Measurements from ENCODE around the gene NLN. TPM values are rescaled to one million over a fixed set of nuclear protein-coding genes. Genes with fewer than 3 reads are reported as not detected.

Gene NLN
- total and polyA plus RNA-seq, 2 of the 4 experiments (the other 2 are of a cell fraction): 19.1 to 37.1 TPM

DNA sequence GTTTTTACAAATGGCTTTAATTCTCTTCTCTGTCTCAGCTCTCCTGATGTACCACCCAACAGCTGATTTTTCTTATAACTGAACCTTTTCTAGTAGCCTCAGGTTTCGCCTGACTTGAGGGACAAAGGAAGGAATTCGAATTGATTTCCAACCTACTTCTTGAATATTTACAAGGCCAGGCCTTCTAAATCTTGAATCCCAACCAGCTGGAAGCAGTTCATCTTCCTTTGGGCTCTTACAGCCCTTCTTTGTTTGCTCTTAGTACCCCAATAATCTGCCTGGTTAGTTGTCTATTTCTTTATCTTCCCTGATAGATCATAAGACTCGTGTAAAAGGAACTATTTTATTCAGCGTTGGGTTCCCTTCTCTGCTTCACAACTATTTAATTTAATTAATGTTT is 95.9 kb downstream of the NLN start:
- H4K91ac ChIP-seq (ENCODE audit: insufficient read depth, low read depth, low read length): no peak overlapping the region
- in situ Hi-C loops (cut with MboI; ENCODE audit: low sequenced_read_pairs) (no loop called here), intact Hi-C loops (cut with micrococcal nuclease) (no loop called here), dilution Hi-C loops (cut with HindIII; ENCODE audit: low sequenced_read_pairs, unreplicated experiment) (no loop called here)
- no peak for DNase-seq
- peaks cover 9% of the 10 kb centered on the region; the same call in 1 of the 2 replicates for H3K36me3 ChIP-seq (ENCODE audit: control insufficient read depth, insufficient read depth, low read length)
- no peak overlapping the region for H3K56ac ChIP-seq (ENCODE audit: extremely low read depth, insufficient read depth, low read length)
- no peak overlapping the region for H3K23ac ChIP-seq (ENCODE audit: low read depth, low read length)
- H3K27ac ChIP-seq (ENCODE audit: insufficient read depth, low read length): no peak overlapping the region
- no peak overlapping the region for H2AFZ ChIP-seq (replicated peaks; ENCODE audit: low read length, poor library complexity)
- H2AK9ac ChIP-seq (replicated peaks; ENCODE audit: low read depth, low read length, poor library complexity): no peak overlapping the region
- peaks cover 3% of the 10 kb centered on the region; the same call in 1 of the 2 replicates for H3K4me1 ChIP-seq (ENCODE audit: control insufficient read depth, insufficient read depth, low read length)
- H4K5ac ChIP-seq (ENCODE audit: low read depth, low read length): no peak overlapping the region
- ATAC-seq (ENCODE audit: low read depth): no peak
- H2BK15ac ChIP-seq (ENCODE audit: low read depth, low read length): no peak overlapping the region
- BruUV-seq (replicated peaks): no TSS peak
- no peak overlapping the region for H3K14ac ChIP-seq (replicated peaks; ENCODE audit: low read depth, low read length)
- H2AK5ac ChIP-seq (ENCODE audit: low read depth, low read length): no peak overlapping the region
- no peak overlapping the region for H2BK120ac ChIP-seq (ENCODE audit: low read depth, low read length)
- no peaks in the 10 kb centered on the region for H3K27me3 ChIP-seq (ENCODE audit: control insufficient read depth, insufficient read depth, low read length)
- WGBS, 2 experiments (ENCODE audit: extremely low coverage in 2 of 2, insufficient read length in 1 of 2): 80% methylated on average over 1 of the region's 4 CpGs; no CpG with 5 or more reads in 1 of the 2 experiments
- H2BK20ac ChIP-seq (ENCODE audit: low read depth, low read length): no peak overlapping the region
- H3K9me3 ChIP-seq (ENCODE audit: control insufficient read depth, insufficient read depth, low read length): no peaks in the 10 kb centered on the region
- H3K4me3 ChIP-seq (ENCODE audit: insufficient read depth, low read depth, low read length): no peak overlapping the region
- H2BK5ac ChIP-seq (ENCODE audit: low read depth, low read length, poor library complexity, severe bottlenecking): no peak overlapping the region
- no peaks in the 10 kb centered on the region for H4K20me1 ChIP-seq (ENCODE audit: insufficient read depth, low read length)
- no peak overlapping the region for H3K9ac ChIP-seq (ENCODE audit: low read depth, low read length)
- CTCF ChIA-PET: interaction anchor here (0.7 to 1.3 kb wide), 2 partner anchors 9 to 111 kb away, joined by 3 to 4 read pairs; no protein-coding TSS in a partner anchor
- TF ChIP-seq MXI1 (IDR thresholded peaks at IDR 0.05; ENCODE audit: borderline replicate concordance, low read depth, low read length) (no peak), MAFK (IDR thresholded peaks at IDR 0.05; ENCODE audit: low read depth, low read length) (no peak), RFX5 (IDR thresholded peaks at IDR 0.05; ENCODE audit: low read depth, low read length) (no peak), CHD1 (IDR thresholded peaks at IDR 0.05; ENCODE audit: low read depth, low read length) (no peak), RCOR1 (IDR thresholded peaks at IDR 0.05; ENCODE audit: insufficient replicate concordance, low read length) (no peak), RAD21 (IDR thresholded peaks at IDR 0.05; ENCODE audit: low read length) (no peak), MAZ (IDR thresholded peaks at IDR 0.05; ENCODE audit: borderline replicate concordance, low read depth, low read length) (no peak)
- TF ChIP-seq, protein P1, sequence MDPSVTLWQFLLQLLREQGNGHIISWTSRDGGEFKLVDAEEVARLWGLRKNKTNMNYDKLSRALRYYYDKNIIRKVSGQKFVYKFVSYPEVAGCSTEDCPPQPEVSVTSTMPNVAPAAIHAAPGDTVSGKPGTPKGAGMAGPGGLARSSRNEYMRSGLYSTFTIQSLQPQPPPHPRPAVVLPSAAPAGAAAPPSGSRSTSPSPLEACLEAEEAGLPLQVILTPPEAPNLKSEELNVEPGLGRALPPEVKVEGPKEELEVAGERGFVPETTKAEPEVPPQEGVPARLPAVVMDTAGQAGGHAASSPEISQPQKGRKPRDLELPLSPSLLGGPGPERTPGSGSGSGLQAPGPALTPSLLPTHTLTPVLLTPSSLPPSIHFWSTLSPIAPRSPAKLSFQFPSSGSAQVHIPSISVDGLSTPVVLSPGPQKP (IDR thresholded peaks at IDR 0.05; ENCODE audit: borderline replicate concordance, low read depth, low read length): no peak
- TF ChIP-seq, protein P2, sequence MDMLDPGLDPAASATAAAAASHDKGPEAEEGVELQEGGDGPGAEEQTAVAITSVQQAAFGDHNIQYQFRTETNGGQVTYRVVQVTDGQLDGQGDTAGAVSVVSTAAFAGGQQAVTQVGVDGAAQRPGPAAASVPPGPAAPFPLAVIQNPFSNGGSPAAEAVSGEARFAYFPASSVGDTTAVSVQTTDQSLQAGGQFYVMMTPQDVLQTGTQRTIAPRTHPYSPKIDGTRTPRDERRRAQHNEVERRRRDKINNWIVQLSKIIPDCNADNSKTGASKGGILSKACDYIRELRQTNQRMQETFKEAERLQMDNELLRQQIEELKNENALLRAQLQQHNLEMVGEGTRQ (IDR thresholded peaks at IDR 0.05; ENCODE audit: low read depth, low read length): no peak
- no peak overlapping the region for H3K4me2 ChIP-seq (ENCODE audit: low read depth, low read length)
- H3K4ac ChIP-seq (ENCODE audit: low read depth, low read length): no peak overlapping the region
- peaks cover 3% of the 10 kb centered on the region; the same call in 1 of the 2 replicates for H3K9me1 ChIP-seq (ENCODE audit: insufficient read depth, low read length)
- peaks cover 0 to 3% of the 10 kb centered on the region in 2 experiments; a peak in 1 of 4 replicates for H3K79me1 ChIP-seq (ENCODE audit: low read depth in 1 of 2, low read length in 2 of 2)
- H3K18ac ChIP-seq (ENCODE audit: low read depth, low read length): no peak overlapping the region
- H4K8ac ChIP-seq (ENCODE audit: low read depth in 2 of 2, low read length in 2 of 2): no peak overlapping the region
- POLR2A ChIA-PET (ENCODE audit: unreplicated experiment): no interaction called here
